Astrocyte of the cerebellum (primary cell): ENCODE measurements around the gene FMO3.

Experiments
- DNase-seq: peaks from one replicate; pipeline ENCODE4 v3.0.0-alpha.2; 2011; ENCODE audit warnings: low read depth
- H3K4me3 ChIP-seq: 2 replicates; pipeline ENCODE4 v1.5.1; 2011; ENCODE audit warnings: mild to moderate bottlenecking, low read depth, low read length, moderate library complexity
- CTCF ChIP-seq: IDR thresholded peaks from 2 replicates; pipeline ENCODE4 v1.5.1; 2012; ENCODE audit warnings: low read length, low read depth, moderate library complexity, mild to moderate bottlenecking; ENCODE audit errors: missing control alignments
- in situ Hi-C: cut with HindIII; loops from 2 replicates; pipeline ENCODE4 v1.10.0; 2017; ENCODE audit warnings: low sequenced_read_pairs

The FMO3 gene

GRCh38 chr1:171084870-171085269, 5.8 kb upstream of the FMO3 start:
- TF ChIP-seq CTCF: no peak
- in situ Hi-C loops: loop anchor here (5.0 kb wide), 2 partner anchors 57 to 142 kb away; no protein-coding TSS in a partner anchor
- no peak for DNase-seq
- H3K4me3 ChIP-seq: no peak overlapping the region

GRCh38 chr1:171087896-171088295, 2.8 kb upstream of the FMO3 start:
- in situ Hi-C loops: no loop called here
- DNase-seq: no peak
- no peak overlapping the region for H3K4me3 ChIP-seq
- TF ChIP-seq CTCF: no peak

- DNase-seq: no peak
- in situ Hi-C loops: no loop called here
- no peak for TF ChIP-seq CTCF
- no peak overlapping the region for H3K4me3 ChIP-seq
Measured at GRCh38 chr1:171103862-171104261, 13.2 kb downstream of the FMO3 start.

GRCh38 chr1:171107262-171107940, 16.7 kb downstream of the FMO3 start:
- in situ Hi-C loops: no loop called here
- H3K4me3 ChIP-seq: no peak overlapping the region
- no peak for DNase-seq
- TF ChIP-seq CTCF: no peak

- in situ Hi-C loops: no loop called here
- no peak for DNase-seq
- no peak overlapping the region for H3K4me3 ChIP-seq
- no peak for TF ChIP-seq CTCF
Measured at GRCh38 chr1:171107969-171108368, 17.3 kb downstream of the FMO3 start.

- no peak for TF ChIP-seq CTCF
- DNase-seq: no peak
- H3K4me3 ChIP-seq: no peak overlapping the region
- in situ Hi-C loops: no loop called here
Measured at GRCh38 chr1:171109966-171110365, 19.3 kb downstream of the FMO3 start.
